ENCODE results near the gene GPC6.
"Not testable (repeated sequence)": the region's sequence is repeated elsewhere in the genome, so short reads cannot be mapped to it uniquely, and the experiment has no call there.

Gene GPC6

DNA sequence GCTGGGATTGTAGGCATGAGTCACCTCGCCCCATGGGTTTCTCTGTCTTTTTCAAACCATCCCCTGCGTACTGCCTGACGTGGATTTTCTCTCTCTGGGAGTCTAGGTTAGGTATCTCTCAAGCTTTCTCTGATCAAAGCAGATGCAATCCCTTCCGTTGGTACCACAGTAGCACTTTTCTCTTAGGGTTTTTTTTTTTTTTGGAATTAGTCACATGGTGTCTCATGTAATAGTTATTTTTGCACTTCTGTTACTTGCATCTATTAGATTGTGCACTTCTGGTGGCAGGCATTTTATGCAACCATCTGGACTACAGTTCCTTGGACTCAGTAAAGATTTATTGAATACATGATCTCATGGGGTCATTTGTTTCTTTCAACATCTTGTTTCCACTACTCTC lies 72.1 kb downstream of the GPC6 start:
- Histone ChIP-seq H3K27ac (ENCODE audit: low read length) (no peak overlapping the region), H3K36me3 (ENCODE audit: control insufficient read depth in 1 of 2, insufficient read depth in 2 of 2, low read length in 2 of 2) (no peaks in the 10 kb centered on the region), H3K4me1 (ENCODE audit: control insufficient read depth in 1 of 2, insufficient read depth in 2 of 2, low read length in 2 of 2) (no peaks in the 10 kb centered on the region), H3K27me3 (ENCODE audit: low read depth, low read length) (no peaks in the 10 kb centered on the region), H3K9me3 (ENCODE audit: control insufficient read depth in 1 of 2, low read length in 2 of 2) (no peaks in the 10 kb centered on the region), H3K4me3 (ENCODE audit: low read depth in 1 of 2, low read length in 2 of 2) (no peak overlapping the region)

DNA sequence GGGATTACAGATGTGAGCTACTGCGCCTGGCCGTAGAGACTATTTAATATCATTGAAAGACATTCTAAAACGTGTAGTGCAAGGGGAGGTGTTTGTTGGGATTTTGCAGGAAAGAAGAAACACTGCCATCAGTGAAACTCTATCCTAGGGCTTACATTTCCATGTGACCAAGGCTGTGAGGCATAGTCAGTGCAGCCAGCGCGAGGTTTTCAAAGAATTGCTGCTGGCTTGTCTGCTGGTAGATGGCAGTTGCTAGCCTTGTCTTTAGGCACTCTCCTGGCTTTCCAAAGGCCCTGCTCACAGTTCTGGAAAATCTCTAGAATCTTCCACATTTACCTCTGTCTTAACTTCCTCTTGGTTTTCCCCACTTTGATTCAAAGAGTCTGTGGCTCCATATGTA lies 77.5 kb downstream of the GPC6 start:
- H3K4me3 ChIP-seq (ENCODE audit: low read depth in 1 of 2, low read length in 2 of 2) = no peak overlapping the region
- no peak overlapping the region for H3K27ac ChIP-seq (ENCODE audit: low read length)
- H3K4me1 ChIP-seq (ENCODE audit: control insufficient read depth in 1 of 2, insufficient read depth in 2 of 2, low read length in 2 of 2) = no peaks in the 10 kb centered on the region
- H3K36me3 ChIP-seq (ENCODE audit: control insufficient read depth in 1 of 2, insufficient read depth in 2 of 2, low read length in 2 of 2) = no peaks in the 10 kb centered on the region
- no peaks in the 10 kb centered on the region for H3K9me3 ChIP-seq (ENCODE audit: control insufficient read depth in 1 of 2, low read length in 2 of 2)
- no peaks in the 10 kb centered on the region for H3K27me3 ChIP-seq (ENCODE audit: low read depth, low read length)

DNA sequence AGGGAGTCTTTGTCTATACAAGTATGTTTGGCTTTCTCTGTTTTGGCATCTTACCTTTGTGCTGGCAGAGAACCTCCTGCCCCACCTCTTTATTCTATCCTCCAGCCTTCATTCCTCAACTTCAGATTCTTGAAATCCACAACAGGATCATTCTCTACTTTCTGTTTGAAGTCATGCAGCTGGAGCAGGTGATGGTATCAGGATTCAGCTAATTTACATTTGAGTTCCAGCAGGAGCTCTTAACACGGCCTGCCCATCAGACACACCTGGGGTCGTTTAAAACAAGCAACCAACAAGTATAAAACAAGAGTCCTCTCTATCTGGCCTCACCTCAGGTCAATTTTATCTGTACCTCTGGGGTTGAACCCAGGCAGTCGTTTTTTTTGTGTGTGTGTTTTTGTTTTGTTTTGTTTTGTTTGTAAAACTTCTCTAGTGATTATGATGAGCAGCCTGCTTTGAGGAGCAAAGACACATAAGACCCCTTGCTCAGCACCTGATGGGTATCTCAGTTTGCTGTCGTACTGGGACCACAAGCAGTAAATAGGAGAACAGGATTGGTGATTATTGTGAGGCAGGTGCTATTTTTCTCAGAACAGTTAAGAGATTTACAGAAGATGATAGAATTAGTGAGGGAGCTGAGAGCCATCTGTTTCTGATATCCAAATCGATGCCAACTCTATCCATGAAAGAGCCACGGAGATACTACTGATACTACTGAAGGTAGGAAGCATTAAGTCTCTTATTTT lies 78.4 kb downstream of the GPC6 start:
- no peaks in the 10 kb centered on the region for H3K4me1 ChIP-seq (ENCODE audit: control insufficient read depth in 1 of 2, insufficient read depth in 2 of 2, low read length in 2 of 2)
- no peaks in the 10 kb centered on the region for H3K36me3 ChIP-seq (ENCODE audit: control insufficient read depth in 1 of 2, insufficient read depth in 2 of 2, low read length in 2 of 2)
- H3K27ac ChIP-seq (ENCODE audit: low read length) = no peak overlapping the region
- H3K27me3 ChIP-seq (ENCODE audit: low read depth, low read length) = no peaks in the 10 kb centered on the region
- H3K4me3 ChIP-seq (ENCODE audit: low read depth in 1 of 2, low read length in 2 of 2) = no peak overlapping the region
- H3K9me3 ChIP-seq (ENCODE audit: control insufficient read depth in 1 of 2, low read length in 2 of 2) = no peaks in the 10 kb centered on the region

DNA sequence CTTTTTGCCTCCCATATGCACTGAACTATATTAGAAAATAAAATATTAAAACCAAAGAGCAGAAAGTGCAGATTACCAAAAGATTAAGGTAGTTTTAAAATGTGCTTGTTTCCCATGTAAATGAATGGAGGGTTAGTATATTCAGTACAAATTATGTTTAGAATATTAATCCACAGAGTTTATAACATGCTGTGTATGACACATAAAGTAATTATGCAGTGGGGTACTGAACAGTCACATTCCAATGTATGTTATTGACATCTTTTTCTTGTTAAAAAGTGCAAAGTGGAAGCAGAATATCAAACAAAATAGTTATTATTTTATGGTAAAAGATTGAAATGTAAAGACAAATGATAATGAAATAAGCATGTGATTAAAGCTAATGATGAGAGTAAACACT lies 79.3 kb downstream of the GPC6 start:
- Histone ChIP-seq H3K4me1 (ENCODE audit: control insufficient read depth in 1 of 2, insufficient read depth in 2 of 2, low read length in 2 of 2) (no peaks in the 10 kb centered on the region), H3K9me3 (ENCODE audit: control insufficient read depth in 1 of 2, low read length in 2 of 2) (no peaks in the 10 kb centered on the region), H3K36me3 (ENCODE audit: control insufficient read depth in 1 of 2, insufficient read depth in 2 of 2, low read length in 2 of 2) (no peaks in the 10 kb centered on the region), H3K27me3 (ENCODE audit: low read depth, low read length) (no peaks in the 10 kb centered on the region), H3K4me3 (ENCODE audit: low read depth in 1 of 2, low read length in 2 of 2) (no peak overlapping the region), H3K27ac (ENCODE audit: low read length) (no peak overlapping the region)

DNA sequence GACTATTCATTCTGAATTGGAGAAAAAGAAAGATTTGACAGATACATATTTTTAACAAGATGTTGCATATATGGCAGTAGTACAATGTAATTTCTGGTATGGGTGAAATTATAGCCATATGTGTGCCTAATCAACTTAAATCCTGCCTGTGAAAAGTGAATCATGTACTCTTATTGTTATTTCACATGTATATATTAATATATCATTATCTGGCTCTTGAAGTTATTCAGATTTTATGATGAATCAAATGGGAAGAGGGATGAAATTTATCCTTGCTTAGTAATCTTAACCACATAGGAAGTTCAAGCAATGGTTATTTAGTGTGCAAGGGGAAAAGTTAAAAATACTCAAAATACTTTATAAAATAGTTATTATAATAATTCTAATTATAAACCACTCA lies 80.5 kb downstream of the GPC6 start:
- Histone ChIP-seq H3K4me3 (ENCODE audit: low read depth in 1 of 2, low read length in 2 of 2) (no peak overlapping the region), H3K27me3 (ENCODE audit: low read depth, low read length) (no peaks in the 10 kb centered on the region), H3K4me1 (ENCODE audit: control insufficient read depth in 1 of 2, insufficient read depth in 2 of 2, low read length in 2 of 2) (no peaks in the 10 kb centered on the region), H3K27ac (ENCODE audit: low read length) (no peak overlapping the region), H3K9me3 (ENCODE audit: control insufficient read depth in 1 of 2, low read length in 2 of 2) (no peaks in the 10 kb centered on the region), H3K36me3 (ENCODE audit: control insufficient read depth in 1 of 2, insufficient read depth in 2 of 2, low read length in 2 of 2) (no peaks in the 10 kb centered on the region)

DNA sequence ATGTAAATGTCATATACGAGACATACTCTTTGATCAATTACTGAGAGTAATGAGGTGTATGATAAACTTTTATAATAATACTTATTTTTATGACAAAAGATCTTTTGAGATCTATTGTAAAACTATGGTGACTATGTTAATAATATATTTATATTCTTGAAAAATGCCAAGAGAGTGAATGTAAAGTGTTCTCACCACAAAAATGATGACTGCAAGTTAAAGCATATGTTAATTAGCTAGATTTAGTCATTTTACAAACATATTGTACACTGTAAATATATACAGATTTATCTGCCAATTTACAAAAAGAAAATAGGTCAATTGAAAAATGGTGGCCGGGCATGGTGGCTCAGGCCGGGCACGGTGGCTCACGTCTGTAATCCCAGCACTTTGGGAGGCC lies 81.0 kb downstream of the GPC6 start:
- Histone ChIP-seq H3K4me3 (ENCODE audit: low read depth in 1 of 2, low read length in 2 of 2) (no peak overlapping the region), H3K9me3 (ENCODE audit: control insufficient read depth in 1 of 2, low read length in 2 of 2) (no peaks in the 10 kb centered on the region), H3K27me3 (ENCODE audit: low read depth, low read length) (no peaks in the 10 kb centered on the region), H3K4me1 (ENCODE audit: control insufficient read depth in 1 of 2, insufficient read depth in 2 of 2, low read length in 2 of 2) (no peaks in the 10 kb centered on the region), H3K36me3 (ENCODE audit: control insufficient read depth in 1 of 2, insufficient read depth in 2 of 2, low read length in 2 of 2) (no peaks in the 10 kb centered on the region), H3K27ac (ENCODE audit: low read length) (no peak overlapping the region)

DNA sequence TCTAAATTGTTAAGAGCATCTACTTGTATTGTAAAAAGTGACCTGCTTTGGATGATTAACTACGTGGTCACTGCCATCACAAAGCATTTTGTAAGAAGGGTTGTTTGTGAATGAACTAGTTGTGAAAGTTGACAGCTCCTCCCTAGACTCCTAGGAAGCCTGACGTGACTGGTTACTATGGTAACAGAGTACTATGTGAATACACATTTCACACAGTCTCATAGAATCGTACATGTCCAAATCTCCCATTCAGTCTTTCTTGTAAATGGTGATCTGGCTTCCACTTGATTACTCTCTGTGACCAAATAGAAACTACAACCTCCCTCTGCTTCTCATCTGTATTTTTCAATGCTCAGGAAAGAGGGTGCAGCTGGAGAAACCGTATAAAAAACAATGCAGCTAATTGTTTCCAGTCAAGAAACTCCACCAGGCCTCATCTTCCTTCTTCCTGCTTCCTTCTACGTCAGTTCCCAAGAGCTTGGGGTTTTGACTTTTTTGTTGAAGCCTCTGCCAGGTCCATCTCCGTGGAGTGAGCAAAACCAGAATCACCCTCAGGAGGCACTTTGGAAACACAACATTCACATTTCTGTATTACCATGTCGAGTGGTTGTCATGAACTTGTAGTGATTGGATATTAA lies 83.4 kb downstream of the GPC6 start:
- H3K4me1 ChIP-seq (ENCODE audit: control insufficient read depth in 1 of 2, insufficient read depth in 2 of 2, low read length in 2 of 2) = no peaks in the 10 kb centered on the region
- no peak overlapping the region for H3K4me3 ChIP-seq (ENCODE audit: low read depth in 1 of 2, low read length in 2 of 2)
- H3K36me3 ChIP-seq (ENCODE audit: control insufficient read depth in 1 of 2, insufficient read depth in 2 of 2, low read length in 2 of 2) = no peaks in the 10 kb centered on the region
- H3K27ac ChIP-seq (ENCODE audit: low read length) = no peak overlapping the region
- H3K27me3 ChIP-seq (ENCODE audit: low read depth, low read length) = no peaks in the 10 kb centered on the region
- no peaks in the 10 kb centered on the region for H3K9me3 ChIP-seq (ENCODE audit: control insufficient read depth in 1 of 2, low read length in 2 of 2)

DNA sequence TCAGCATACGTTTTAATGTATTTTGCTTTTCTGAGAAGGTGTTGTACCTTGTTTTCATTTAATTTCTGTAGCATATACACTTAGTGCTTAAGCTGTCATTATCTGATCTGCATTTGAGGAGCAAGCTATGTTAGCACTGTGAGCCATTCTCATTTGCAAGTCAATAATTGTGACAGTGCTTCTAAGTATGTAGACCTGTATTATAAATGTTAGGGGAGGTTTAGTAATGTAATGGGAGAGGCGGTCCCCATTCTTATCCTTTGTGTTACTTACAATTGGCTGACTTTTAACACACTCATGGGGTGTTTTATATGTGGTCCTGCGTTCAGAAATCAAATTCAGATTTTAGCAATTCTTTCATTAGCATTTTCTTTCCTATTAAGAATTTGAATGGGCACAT lies 90.2 kb downstream of the GPC6 start:
- H3K36me3 ChIP-seq (ENCODE audit: control insufficient read depth in 1 of 2, insufficient read depth in 2 of 2, low read length in 2 of 2) = no peaks in the 10 kb centered on the region
- H3K4me3 ChIP-seq (ENCODE audit: low read depth in 1 of 2, low read length in 2 of 2) = no peak overlapping the region
- no peak overlapping the region for H3K27ac ChIP-seq (ENCODE audit: low read length)
- no peaks in the 10 kb centered on the region for H3K9me3 ChIP-seq (ENCODE audit: control insufficient read depth in 1 of 2, low read length in 2 of 2)
- peaks cover 0 to 6% of the 10 kb centered on the region in 2 donors for H3K4me1 ChIP-seq (ENCODE audit: control insufficient read depth in 1 of 2, insufficient read depth in 2 of 2, low read length in 2 of 2)
- H3K27me3 ChIP-seq (ENCODE audit: low read depth, low read length) = no peaks in the 10 kb centered on the region

DNA sequence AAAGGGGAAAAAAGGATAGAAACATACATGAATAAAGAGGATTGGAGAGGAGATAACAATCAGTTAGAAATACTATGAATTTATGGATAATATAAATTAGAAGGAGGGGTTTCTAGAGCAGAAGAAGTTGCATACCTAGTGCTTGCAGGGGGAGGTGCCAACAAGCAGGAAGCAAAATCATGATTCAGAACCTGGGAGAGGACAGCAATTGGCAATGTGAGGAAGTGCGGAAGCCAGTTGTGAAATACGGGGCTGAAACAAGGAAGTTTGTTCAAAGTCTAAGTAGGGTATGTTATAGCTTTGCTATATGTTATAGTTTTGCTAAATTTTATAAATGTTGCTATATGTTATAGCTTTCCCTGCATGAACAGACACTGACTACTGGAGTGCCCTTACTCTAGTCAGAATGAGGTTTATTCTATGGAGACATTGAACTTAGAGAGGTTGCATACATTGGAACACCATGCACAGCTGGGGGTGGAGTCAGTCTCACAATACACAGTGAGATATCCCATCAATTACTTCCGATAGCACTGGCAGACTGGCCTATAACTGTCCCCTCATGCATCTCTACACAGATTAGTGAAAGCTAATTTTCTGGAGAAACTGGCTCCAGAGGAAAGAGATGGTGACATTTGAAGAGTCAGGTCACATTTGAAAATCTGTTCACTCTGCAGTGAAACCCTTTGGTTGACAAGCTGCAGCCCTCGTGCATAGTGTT lies 92.1 kb downstream of the GPC6 start:
- Histone ChIP-seq H3K9me3 (ENCODE audit: control insufficient read depth in 1 of 2, low read length in 2 of 2) (no peaks in the 10 kb centered on the region), H3K4me3 (ENCODE audit: low read depth in 1 of 2, low read length in 2 of 2) (no peak overlapping the region), H3K36me3 (ENCODE audit: control insufficient read depth in 1 of 2, insufficient read depth in 2 of 2, low read length in 2 of 2) (no peaks in the 10 kb centered on the region), H3K4me1 (ENCODE audit: control insufficient read depth in 1 of 2, insufficient read depth in 2 of 2, low read length in 2 of 2) (peaks cover 0 to 6% of the 10 kb centered on the region in 2 donors), H3K27me3 (ENCODE audit: low read depth, low read length) (no peaks in the 10 kb centered on the region), H3K27ac (ENCODE audit: low read length) (no peak overlapping the region)

DNA sequence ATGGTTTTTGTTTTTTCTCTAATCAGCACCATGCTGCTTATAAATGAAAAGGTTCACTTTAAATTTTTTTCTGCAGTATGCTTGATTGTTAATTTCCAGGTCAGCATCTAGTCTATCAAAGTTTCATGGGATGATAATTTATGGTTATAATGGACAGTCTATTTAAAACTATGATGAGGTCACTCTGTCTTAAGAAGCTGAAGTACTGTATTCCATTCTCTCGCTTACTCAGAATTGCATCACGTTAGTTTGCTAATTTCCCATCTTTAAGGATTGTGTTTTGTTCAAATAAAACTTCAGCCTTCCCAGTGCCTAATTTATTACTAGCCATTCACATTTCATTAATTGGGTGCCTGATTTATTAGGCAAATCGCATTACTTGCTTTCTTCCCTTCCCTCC lies 94.3 kb downstream of the GPC6 start:
- Histone ChIP-seq H3K27ac (ENCODE audit: low read length) (no peak overlapping the region), H3K9me3 (ENCODE audit: control insufficient read depth in 1 of 2, low read length in 2 of 2) (no peaks in the 10 kb centered on the region), H3K4me1 (ENCODE audit: control insufficient read depth in 1 of 2, insufficient read depth in 2 of 2, low read length in 2 of 2) (peaks cover 0 to 6% of the 10 kb centered on the region in 2 donors), H3K27me3 (ENCODE audit: low read depth, low read length) (no peaks in the 10 kb centered on the region), H3K4me3 (ENCODE audit: low read depth in 1 of 2, low read length in 2 of 2) (no peak overlapping the region), H3K36me3 (ENCODE audit: control insufficient read depth in 1 of 2, insufficient read depth in 2 of 2, low read length in 2 of 2) (no peaks in the 10 kb centered on the region)

DNA sequence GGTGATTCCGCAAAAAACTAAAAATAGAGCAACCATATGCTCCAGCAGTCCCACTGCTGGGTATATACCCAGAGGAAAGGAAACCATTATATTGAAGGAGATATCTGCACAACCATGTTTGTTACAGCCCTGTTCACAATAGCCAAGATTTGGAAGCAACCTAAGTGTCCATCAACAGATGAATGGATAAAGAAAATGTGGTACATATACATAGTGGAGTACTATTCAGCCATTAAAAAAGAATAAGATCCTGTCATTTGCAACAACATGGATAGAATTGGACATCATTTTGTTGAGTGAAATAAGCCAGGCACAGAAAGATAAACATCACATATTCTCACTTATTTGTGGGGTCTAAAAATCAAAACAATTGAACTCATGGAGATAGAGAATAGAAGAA lies 97.3 kb downstream of the GPC6 start:
- H3K4me3 ChIP-seq (ENCODE audit: low read depth in 1 of 2, low read length in 2 of 2); H3K27me3 ChIP-seq (ENCODE audit: low read depth, low read length); H3K36me3 ChIP-seq (ENCODE audit: control insufficient read depth in 1 of 2, insufficient read depth in 2 of 2, low read length in 2 of 2); H3K27ac ChIP-seq (ENCODE audit: low read length); H3K4me1 ChIP-seq (ENCODE audit: control insufficient read depth in 1 of 2, insufficient read depth in 2 of 2, low read length in 2 of 2); H3K9me3 ChIP-seq (ENCODE audit: control insufficient read depth in 1 of 2, low read length in 2 of 2): not testable (repeated sequence)

Data from muscle layer of duodenum (tissue), 2 donors.